ENCODE data around the gene GALNTL6.

Gene GALNTL6

DNA sequence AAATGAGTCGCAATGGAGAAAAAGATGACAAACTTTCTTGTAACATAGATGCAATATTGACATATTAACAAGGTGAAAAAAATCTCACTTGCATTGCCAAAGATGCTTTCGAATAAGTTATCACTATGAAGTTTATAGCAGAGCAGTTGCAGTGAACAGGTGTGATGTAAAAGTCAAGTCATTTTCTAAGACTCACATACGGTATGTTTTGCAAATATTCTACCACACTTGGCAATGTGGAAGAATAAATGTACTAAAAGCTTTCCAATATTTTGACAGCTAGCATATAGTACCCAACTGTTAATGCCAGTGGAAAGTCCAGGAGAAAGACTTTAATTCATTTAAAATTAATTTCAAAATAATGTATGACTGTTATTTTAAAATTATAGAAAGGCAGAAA lies 76.5 kb downstream of the GALNTL6 start:
- DNase-seq, result no peak

- no peak for DNase-seq
Observed at GRCh38 chr4:171891038-171891437, 77.8 kb downstream of the GALNTL6 start.

DNA sequence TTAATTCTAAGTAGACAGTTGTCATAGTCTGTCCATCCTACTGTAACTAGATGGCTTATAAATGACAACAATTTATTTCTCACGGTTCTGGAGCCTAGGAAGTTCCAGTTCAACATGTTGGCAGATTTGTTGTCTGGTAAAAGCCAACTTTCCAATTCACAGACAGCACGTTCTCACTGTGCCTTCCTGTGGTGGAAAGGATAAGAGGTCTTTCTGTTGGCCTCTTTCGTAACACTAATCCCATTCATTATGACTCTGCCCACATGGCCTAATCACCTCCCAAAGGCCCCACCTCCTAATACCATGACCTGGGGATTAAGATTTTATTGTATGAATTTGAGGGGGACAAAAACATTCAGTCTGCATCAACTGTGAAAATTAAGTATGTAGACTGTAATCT lies 83.2 kb downstream of the GALNTL6 start:
- DNase-seq, result no peak

- DNase-seq, result no peak
Observed at GRCh38 chr4:171919314-171919713, 106.1 kb downstream of the GALNTL6 start.

DNA sequence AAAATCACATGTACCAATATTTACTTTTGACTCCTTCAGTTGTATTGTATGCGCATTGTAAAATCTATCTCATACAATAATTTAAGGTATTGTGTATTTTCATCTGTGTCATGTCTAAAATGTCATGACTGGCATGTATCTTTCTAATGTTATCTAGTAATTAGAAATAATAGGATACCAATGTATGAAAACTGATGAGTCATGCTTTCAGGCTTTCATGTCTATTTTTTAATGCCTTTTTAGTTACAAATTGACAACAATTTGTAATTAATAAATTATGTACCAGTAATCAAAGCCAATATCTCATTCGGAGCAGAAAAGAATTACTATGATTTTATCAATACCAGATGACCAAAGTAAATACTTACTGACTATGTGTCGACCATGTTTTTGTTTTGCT lies 107.7 kb downstream of the GALNTL6 start:
- no peak for DNase-seq

DNA sequence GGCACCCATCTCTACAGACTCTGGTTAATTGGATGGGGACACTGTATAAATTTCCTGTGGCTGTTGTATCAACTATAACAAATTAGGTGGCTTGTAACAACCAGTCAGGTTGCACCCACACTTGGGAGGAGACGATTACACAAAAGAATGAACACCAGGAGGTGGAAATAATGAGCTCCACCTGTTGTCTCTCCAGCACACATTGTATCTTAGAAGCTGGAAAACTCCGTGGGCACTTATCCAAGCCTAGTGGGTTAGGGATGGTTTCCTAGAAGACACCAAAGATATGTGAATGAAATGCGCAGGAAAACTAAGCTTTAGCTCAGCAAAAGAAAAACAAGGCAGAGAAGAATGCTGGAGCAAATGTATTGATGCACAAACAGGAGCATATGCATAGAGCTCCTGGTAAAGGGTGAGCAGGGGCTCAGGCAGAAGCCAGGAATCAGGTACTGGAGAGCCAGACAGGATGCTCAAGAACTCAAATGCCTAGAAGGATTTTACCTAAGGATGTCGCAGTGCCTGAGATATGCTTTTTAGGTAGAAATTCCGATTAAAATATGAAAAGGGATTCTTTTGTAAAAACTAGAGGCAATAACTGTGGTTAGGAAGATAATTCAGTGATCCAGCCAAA lies 111.7 kb downstream of the GALNTL6 start:
- no peak for DNase-seq

- no peak for DNase-seq
Observed at GRCh38 chr4:171928336-171928735, 115.1 kb downstream of the GALNTL6 start.

- DNase-seq, result no peak
Observed at GRCh38 chr4:171929477-171929876, 116.3 kb downstream of the GALNTL6 start.

- DNase-seq, result no peak
Observed at GRCh38 chr4:171929907-171930306, 116.7 kb downstream of the GALNTL6 start.

DNA sequence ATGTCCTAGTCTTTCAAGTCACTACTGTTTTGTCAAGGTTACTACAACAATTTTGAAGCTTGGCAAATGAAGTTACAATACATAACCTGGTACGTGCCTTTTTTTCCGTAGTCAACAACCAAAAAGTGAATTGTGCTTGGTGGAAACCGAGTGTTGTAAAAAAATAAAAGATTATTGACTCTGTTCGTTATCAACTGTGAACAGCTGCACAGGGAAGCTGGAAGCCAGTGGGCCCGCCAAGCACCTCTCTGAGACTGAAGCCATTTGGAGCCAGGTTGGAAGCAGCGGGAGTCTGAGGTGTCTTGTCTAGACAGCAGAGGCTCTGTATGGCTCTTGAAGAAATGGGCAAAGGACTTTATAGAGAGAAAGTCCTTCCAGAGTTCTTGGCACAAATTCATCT lies 119.0 kb downstream of the GALNTL6 start:
- DNase-seq, result no peak

DNA sequence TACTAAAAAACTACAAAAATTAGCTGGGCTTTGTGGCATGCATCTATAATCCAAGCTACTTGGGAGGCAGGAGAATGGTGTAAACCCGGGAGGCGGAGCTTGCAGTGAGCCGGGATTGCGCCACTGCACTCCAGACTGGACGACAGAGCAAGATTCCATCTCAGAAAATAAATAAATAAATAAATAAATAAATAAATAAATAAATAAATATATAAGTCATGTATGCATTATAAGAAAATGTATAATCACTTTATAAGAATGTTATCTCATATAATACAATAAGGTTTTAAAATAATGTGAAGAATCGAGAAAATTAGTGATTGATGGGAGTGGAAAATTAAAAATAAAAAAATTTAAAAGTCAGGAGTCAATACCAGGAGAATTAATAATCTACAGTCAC lies 127.5 kb downstream of the GALNTL6 start:
- DNase-seq, result no peak

- DNase-seq, result no peak
Observed at GRCh38 chr4:171947400-171947799, 134.2 kb downstream of the GALNTL6 start.

- DNase-seq, result no peak
Observed at GRCh38 chr4:171948038-171948437, 134.8 kb downstream of the GALNTL6 start.

- no peak for DNase-seq
Observed at GRCh38 chr4:171954650-171955049, 141.4 kb downstream of the GALNTL6 start.

DNA sequence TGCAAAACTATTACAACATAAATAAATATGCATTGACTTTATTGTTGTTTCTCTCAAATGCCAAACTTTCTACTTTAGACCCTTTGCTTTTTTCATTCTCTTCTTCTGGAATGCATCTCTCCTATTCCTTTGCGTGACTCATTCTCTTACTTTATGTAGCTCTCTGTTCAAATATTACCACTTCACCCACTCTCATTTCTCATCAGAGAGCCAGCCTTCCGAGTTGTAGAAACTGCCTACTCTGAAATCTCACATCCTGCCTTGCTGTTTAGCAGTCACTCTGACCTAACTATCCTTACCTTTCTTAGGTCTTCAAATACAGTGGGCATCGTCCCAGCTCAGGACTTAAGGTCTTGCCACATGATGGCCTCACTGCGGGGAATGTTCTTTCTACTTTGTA lies 143.5 kb downstream of the GALNTL6 start:
- no peak for DNase-seq

GRCh38 chr4:171962110-171962509 lies 148.9 kb downstream of the GALNTL6 start:
- DNase-seq, result no peak

DNA sequence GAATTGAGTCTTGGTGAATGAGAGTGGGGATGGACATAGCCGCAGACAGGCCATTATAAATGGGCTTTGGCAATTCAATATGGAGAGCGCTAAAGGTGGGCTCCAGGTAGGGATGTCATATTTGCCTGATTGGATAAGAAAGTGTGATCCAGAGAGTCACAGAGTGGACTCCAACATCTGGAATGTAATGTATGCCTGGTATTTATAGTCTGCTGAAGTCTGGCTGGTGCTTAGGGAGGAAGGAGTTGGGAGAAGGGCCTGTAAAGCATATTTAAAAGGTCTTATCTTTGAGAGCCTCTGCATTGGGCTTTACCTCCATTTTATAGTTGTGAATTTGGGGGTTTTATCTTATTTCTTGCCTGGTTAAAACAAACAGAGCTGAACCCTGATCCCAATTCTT lies 153.2 kb downstream of the GALNTL6 start:
- no peak for DNase-seq

GRCh38 chr4:171978216-171978615 lies 165.0 kb downstream of the GALNTL6 start:
- DNase-seq, result no peak

DNA sequence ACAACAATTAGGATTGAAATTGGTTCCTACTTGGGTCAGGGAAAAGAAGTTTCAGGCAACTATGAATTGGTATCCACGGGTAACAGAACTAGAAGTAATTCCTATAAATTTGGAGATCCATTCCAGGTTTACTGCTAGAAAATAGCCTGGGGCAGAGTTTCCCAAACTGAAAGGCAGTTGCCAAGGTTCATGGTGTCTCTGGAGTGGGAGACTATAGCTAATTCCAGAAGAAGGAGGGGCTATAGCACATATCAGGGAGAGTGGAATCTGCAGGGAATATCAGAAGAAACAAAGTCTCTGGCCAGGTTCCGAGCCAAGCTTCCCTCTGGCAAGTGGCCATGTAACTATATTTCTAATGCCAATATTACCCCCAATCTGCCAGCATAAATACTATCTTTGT lies 166.3 kb downstream of the GALNTL6 start:
- no peak for DNase-seq

- no peak for DNase-seq
Observed at GRCh38 chr4:171981185-171981584, 168.0 kb downstream of the GALNTL6 start.

DNA sequence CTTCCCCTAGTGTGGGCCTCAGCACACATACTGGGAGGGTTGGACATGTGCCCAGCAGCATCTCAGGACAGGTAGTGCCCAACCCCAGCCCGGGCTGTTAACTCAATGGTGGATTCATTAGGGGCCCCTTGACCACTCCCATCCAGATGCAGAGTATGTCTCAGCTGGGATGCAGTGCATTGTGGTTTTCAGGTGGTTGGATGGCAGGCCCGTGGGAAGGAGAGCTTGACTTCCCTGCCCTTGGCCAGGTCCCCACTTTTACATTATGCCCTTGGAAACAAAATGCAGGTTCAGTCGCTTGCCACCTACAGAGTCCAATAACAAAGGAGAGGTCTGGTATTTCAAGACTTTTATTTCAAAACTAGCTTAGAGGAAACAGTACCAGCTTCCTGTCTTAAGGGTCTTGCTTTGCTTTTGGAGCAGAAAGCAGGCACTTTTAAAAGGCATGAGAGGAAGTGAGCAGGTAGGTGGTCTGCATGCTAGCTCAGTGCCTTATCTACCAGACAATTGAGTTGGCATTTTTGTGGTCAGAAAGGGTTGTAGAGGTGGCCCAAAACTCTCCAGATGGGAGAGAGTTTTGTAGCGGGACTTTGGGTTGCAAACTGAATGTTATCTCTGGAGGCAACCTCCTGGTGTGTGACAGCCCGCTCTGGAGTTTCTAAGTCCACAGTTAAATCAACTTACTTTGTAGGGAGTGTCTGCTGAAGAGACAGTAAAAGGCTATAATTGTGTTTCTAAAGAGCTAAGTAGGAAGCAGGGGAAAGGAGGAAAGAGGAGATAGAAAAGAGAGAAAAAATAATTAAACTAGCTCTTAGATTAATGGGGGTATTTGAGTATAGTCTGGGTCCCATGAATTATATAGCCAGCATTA lies 171.0 kb downstream of the GALNTL6 start:
- no peak for DNase-seq

GRCh38 chr4:171985129-171985528 lies 171.9 kb downstream of the GALNTL6 start:
- no peak for DNase-seq

- DNase-seq, result no peak
Observed at GRCh38 chr4:171993247-171993646, 180.0 kb downstream of the GALNTL6 start.

- no peak for DNase-seq
Observed at GRCh38 chr4:172007889-172008288, 194.7 kb downstream of the GALNTL6 start.

Data from activated naive CD4-positive, alpha-beta T cell (primary cell).